Keratinocyte (primary cell): Measurements from ENCODE around the gene ADAM22. TPM values are rescaled to one million over a fixed set of nuclear protein-coding genes. Genes with fewer than 3 reads are reported as not detected.

Experiments used
- DNase-seq: peaks from one replicate; pipeline ENCODE4 v3.0.0-alpha.2; 2011; ENCODE audit warnings: low read depth, missing footprints, low spot score
- FAIRE-seq: peaks from 2 replicates; lab custom pipeline; 2011; peaks lifted over from hg19 to GRCh38; lab: Jason Lieb, UNC
- H2AFZ ChIP-seq: 2 replicates; pipeline ENCODE4 v1.6.0; 2012; ENCODE audit warnings: low read length, control low read depth, inconsistent platforms; ENCODE audit not compliant: control insufficient read depth
- H3K27ac ChIP-seq: 2 replicates; pipeline ENCODE4 v1.5.1; 2011; ENCODE audit warnings: low read length; ENCODE audit not compliant: control insufficient read depth, insufficient read depth
- H3K27me3 ChIP-seq: 3 replicates; pipeline ENCODE4 v1.6.0; 2011; ENCODE audit warnings: low read length; ENCODE audit not compliant: control insufficient read depth, insufficient read depth; ENCODE audit errors: extremely low read depth
- H3K36me3 ChIP-seq, 2 experiments: 2 replicates in 1 of 2; 3 replicates in 1 of 2; pipeline ENCODE4 v1.5.1; 2011; ENCODE audit warnings: low read length in 2 of 2, mild to moderate bottlenecking in 1 of 2; ENCODE audit not compliant: control insufficient read depth in 2 of 2, insufficient read depth in 2 of 2; ENCODE audit errors: extremely low read depth in 1 of 2
- H3K4me1 ChIP-seq: 3 replicates; pipeline ENCODE4 v1.5.1; 2011; ENCODE audit warnings: low read length; ENCODE audit not compliant: control insufficient read depth, insufficient read depth; ENCODE audit errors: extremely low read depth
- H3K4me2 ChIP-seq: 3 replicates; pipeline ENCODE4 v1.6.0; 2011; ENCODE audit warnings: low read depth, low read length; ENCODE audit not compliant: control insufficient read depth, insufficient read depth; ENCODE audit errors: extremely low read depth
- H3K4me3 ChIP-seq, 3 experiments: fragments of 200-600 bp in 1 of 3; sonication (generic) in 1 of 3; 2 replicates in 2 of 3; 3 replicates in 1 of 3; pipeline ENCODE4 v1.5.1; 2011 to 2016; ENCODE audit warnings: low read length in 3 of 3, mild to moderate bottlenecking in 3 of 3, control low read depth in 2 of 3, inconsistent platforms in 1 of 3, low read depth in 1 of 3, mixed read lengths in 1 of 3, mixed run types in 1 of 3, moderate library complexity in 1 of 3; ENCODE audit not compliant: control insufficient read depth in 2 of 3, insufficient read depth in 2 of 3; ENCODE audit errors: extremely low read depth in 1 of 3
- H3K79me2 ChIP-seq: 2 replicates; pipeline ENCODE4 v1.6.0; 2012; ENCODE audit warnings: low read length; ENCODE audit not compliant: control insufficient read depth, insufficient read depth
- H3K9ac ChIP-seq: 3 replicates; pipeline ENCODE4 v1.6.0; 2011; ENCODE audit warnings: low read length; ENCODE audit not compliant: control insufficient read depth, insufficient read depth; ENCODE audit errors: extremely low read depth
- H3K9me1 ChIP-seq: 3 replicates; pipeline ENCODE4 v1.6.0; 2011; ENCODE audit warnings: low read length; ENCODE audit not compliant: control insufficient read depth, insufficient read depth; ENCODE audit errors: extremely low read depth
- H3K9me3 ChIP-seq: 2 replicates; pipeline ENCODE4 v1.5.1; 2012; ENCODE audit warnings: low read depth, low read length; ENCODE audit not compliant: control insufficient read depth
- H4K20me1 ChIP-seq: 3 replicates; pipeline ENCODE4 v1.6.0; 2011; ENCODE audit warnings: low read length; ENCODE audit not compliant: control insufficient read depth, insufficient read depth; ENCODE audit errors: extremely low read depth
- EZH2 ChIP-seq: IDR thresholded peaks from one replicate; pipeline ENCODE4 v1.6.1; 2012; ENCODE audit warnings: inconsistent platforms, mild to moderate bottlenecking, low read length, moderate library complexity
- dilution Hi-C: fragments of 300-500 bp; cut with MboI; formaldehyde crosslinking; loops from one replicate; pipeline ENCODE4 v1.7.0; 2020; ENCODE audit warnings: low sequenced_read_pairs; ENCODE audit not compliant: extremely low pct_ligation_motif_present
- polyA plus RNA-seq, 5 experiments: library from polyadenylated mRNA; depleted of rRNA in 3 of 5; stranded (reverse) in 3 of 5; stranded (forward) in 1 of 5; unstranded in 1 of 5; fragments of >200 nt; gene quantifications; 1 replicate in 1 of 5; 2 replicates in 3 of 5; 3 replicates in 1 of 5; pipeline versions ENCODE4 v1.2.1 to v1.2.3, GENCODE V29; 2011 to 2012; ENCODE audit warnings: missing spikeins in 2 of 5, low read depth in 1 of 5, low replicate concordance in 1 of 5
- TF ChIP-seq, protein P1 (sequence below), 3 experiments: IDR thresholded peaks in 1 of 3; conservative IDR thresholded peaks in 1 of 3; optimal IDR thresholded peaks in 1 of 3; 2 replicates in 2 of 3; 3 replicates in 1 of 3; pipeline versions ENCODE3 to v1.5.1; 2011; ENCODE audit warnings: low read length in 3 of 3, mild to moderate bottlenecking in 3 of 3, moderate library complexity in 2 of 3, control low read depth in 1 of 3, inconsistent platforms in 1 of 3; ENCODE audit not compliant: insufficient read depth in 2 of 3; ENCODE audit errors: extremely low read depth in 1 of 3

Gene ADAM22
- polyA plus RNA-seq, 1 donor (not counting 4 experiments of a cell fraction or from before 2014, with no cell fraction given): 0.07 TPM

DNA sequence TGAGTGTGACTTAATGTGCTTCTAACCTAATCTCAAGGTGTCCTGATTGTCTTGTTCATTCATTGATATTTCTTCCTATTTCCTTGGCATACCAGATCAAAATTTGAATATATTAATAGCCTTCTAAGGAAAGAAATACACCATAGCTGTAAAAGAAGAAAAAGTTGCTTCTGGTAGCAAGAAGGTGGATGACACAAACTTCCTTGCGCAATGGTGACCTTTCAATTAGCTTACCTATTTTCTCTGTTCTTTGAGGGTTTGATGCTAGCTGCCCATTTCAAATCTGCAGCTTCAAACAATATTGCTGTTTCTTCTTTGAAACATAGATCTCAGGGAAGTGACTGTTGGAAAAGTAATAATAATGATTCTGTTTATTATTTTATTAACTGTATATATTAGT lies 108.8 kb downstream of the ADAM22 start:
- H2AFZ ChIP-seq: no peak overlapping the region

DNA sequence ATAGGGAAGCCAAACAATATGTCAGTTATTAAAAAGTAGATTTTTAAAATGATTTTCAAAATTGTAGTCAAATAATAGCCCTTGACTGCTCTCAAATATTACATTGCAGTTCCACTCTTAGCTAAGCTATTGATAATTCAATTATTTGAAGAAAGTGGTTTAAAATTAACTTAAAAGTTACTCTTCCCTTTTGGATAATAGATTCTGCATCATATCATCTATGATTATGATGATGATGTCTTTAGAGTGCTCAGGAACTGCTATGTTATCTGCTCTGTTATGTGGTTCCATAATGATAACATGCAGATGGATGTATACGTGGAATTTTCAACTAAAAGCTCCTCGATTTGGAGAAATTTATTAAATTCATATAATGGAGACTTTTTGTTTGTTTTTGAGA lies 110.0 kb downstream of the ADAM22 start:
- no peaks in the 10 kb centered on the region for H4K20me1 ChIP-seq
- H3K27ac ChIP-seq: no peak overlapping the region
- H3K36me3 ChIP-seq: no peaks in the 10 kb centered on the region
- TF ChIP-seq EZH2: no peak
- TF ChIP-seq, protein P1, sequence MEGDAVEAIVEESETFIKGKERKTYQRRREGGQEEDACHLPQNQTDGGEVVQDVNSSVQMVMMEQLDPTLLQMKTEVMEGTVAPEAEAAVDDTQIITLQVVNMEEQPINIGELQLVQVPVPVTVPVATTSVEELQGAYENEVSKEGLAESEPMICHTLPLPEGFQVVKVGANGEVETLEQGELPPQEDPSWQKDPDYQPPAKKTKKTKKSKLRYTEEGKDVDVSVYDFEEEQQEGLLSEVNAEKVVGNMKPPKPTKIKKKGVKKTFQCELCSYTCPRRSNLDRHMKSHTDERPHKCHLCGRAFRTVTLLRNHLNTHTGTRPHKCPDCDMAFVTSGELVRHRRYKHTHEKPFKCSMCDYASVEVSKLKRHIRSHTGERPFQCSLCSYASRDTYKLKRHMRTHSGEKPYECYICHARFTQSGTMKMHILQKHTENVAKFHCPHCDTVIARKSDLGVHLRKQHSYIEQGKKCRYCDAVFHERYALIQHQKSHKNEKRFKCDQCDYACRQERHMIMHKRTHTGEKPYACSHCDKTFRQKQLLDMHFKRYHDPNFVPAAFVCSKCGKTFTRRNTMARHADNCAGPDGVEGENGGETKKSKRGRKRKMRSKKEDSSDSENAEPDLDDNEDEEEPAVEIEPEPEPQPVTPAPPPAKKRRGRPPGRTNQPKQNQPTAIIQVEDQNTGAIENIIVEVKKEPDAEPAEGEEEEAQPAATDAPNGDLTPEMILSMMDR (optimal IDR thresholded peaks at IDR 0.05 in 1 of 3, IDR thresholded peaks at IDR 0.05 in 1 of 3, conservative IDR thresholded peaks at IDR 0.05 in 1 of 3; ENCODE audit: extremely low read depth in 1 of 3, insufficient read depth in 2 of 3, low read length in 3 of 3): no peak
- H3K79me2 ChIP-seq: no peaks in the 10 kb centered on the region
- dilution Hi-C loops: no loop called here
- FAIRE-seq: no peak
- no peaks in the 10 kb centered on the region for H3K4me1 ChIP-seq
- H3K9me3 ChIP-seq: no peaks in the 10 kb centered on the region
- H3K9me1 ChIP-seq: no peaks in the 10 kb centered on the region
- DNase-seq: no peak
- H2AFZ ChIP-seq: no peak overlapping the region
- H3K4me2 ChIP-seq: no peak overlapping the region
- no peak overlapping the region for H3K4me3 ChIP-seq
- H3K27me3 ChIP-seq: no peaks in the 10 kb centered on the region
- H3K9ac ChIP-seq: no peak overlapping the region

More for the DNA sequence above, 108.8 kb downstream of the ADAM22 start:
- H3K4me1 ChIP-seq: no peaks in the 10 kb centered on the region
- no peak overlapping the region for H3K9ac ChIP-seq
- no peaks in the 10 kb centered on the region for H3K36me3 ChIP-seq
- TF ChIP-seq EZH2: no peak
- TF ChIP-seq, protein P1 (optimal IDR thresholded peaks at IDR 0.05 in 1 of 3, IDR thresholded peaks at IDR 0.05 in 1 of 3, conservative IDR thresholded peaks at IDR 0.05 in 1 of 3; ENCODE audit: extremely low read depth in 1 of 3, insufficient read depth in 2 of 3, low read length in 3 of 3): no peak
- no peak for DNase-seq
- no peaks in the 10 kb centered on the region for H3K9me3 ChIP-seq
- no peak overlapping the region for H3K4me2 ChIP-seq
- no peaks in the 10 kb centered on the region for H3K27me3 ChIP-seq
- H3K27ac ChIP-seq: no peak overlapping the region
- FAIRE-seq: no peak
- H3K4me3 ChIP-seq: no peak overlapping the region
- dilution Hi-C loops: no loop called here
- no peaks in the 10 kb centered on the region for H3K9me1 ChIP-seq
- no peaks in the 10 kb centered on the region for H3K79me2 ChIP-seq
- no peaks in the 10 kb centered on the region for H4K20me1 ChIP-seq
